NCI-H1694 (cell line): Measurements from ENCODE around the gene HSF2.
A peak's percentile ranks its signal among the peaks of the same experiment; 100 is the strongest.
"Not testable (repeated sequence)": the region's sequence is repeated elsewhere in the genome, so short reads cannot be mapped to it uniquely, and the experiment has no call there.

Experiments
- DNase-seq: peaks from one replicate; lab custom pipeline; 2025; lab: John Stamatoyannopoulos, UW

Gene HSF2

DNA sequence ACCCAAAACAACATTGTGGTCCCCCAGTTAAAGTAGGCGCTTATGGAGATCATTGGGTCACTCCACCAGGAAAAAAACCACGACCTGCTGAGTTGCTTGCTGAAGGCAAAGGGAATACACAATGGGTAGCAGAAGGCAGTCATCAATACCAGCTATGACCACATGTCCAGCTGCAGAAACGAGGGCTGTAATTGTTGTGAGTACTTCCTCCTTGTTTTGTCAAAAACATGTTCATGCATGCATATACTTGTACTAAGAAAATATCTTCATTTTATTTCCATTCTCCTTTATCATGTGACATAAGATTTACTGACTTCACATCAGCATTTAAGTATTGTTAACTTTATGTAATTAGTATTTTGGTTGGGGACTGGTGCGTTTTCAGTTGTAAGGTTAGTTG lies 55.2 kb downstream of the HSF2 start:
- DNase-seq = no peak

- DNase-seq = not testable (repeated sequence)
These were observed 55.7 kb downstream of the HSF2 start for GRCh38 chr6:122455116-122455515.

GRCh38 chr6:122458087-122458486 lies 58.6 kb downstream of the HSF2 start:
- DNase-seq = no peak

- DNase-seq = no peak
These were observed 59.8 kb downstream of the HSF2 start for GRCh38 chr6:122459240-122459639.

DNA sequence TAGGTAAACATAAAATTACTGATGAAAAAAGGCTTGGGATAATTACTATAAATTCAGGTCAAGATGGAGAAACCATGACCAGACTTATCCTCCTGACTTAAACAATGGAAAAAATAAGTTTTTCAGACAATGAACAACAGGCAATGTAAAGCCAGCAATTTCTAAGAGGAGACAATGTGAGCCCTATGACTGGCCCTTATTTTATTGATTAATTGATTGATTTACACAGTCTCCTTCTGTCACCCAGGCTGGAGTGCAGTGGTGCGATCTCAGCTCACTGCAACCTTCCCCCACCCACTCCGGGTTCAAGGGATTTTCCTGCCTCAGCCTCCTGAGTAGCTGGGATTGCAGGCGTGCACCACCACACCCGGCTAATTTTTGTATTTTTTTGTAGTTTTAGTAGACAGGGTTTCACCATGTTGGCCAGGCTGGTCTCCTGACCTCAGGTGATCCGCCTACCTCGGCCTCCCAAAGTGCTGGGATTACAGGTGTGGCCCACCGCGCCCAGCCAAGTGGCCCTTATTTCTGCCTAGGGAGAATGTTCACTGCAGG lies 60.5 kb downstream of the HSF2 start:
- not testable (repeated sequence) for DNase-seq

DNA sequence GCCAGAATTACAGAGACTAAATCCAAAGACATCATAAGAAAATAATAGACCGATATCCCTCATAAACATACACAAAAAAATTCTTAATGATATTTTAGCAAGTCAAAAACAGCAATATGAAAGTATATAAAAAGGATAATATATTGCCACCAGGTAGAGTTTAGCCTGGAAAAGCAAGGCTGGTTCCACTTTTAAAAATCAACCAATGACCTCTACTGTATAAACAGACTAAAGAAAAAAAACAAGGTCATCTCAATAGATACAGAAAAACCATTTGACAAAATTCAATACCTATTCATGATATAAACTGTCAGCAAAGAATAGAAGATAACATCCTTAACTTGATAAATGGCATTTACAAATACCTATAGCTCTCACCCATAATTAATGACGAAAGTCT lies 62.4 kb downstream of the HSF2 start:
- DNase-seq = no peak

DNA sequence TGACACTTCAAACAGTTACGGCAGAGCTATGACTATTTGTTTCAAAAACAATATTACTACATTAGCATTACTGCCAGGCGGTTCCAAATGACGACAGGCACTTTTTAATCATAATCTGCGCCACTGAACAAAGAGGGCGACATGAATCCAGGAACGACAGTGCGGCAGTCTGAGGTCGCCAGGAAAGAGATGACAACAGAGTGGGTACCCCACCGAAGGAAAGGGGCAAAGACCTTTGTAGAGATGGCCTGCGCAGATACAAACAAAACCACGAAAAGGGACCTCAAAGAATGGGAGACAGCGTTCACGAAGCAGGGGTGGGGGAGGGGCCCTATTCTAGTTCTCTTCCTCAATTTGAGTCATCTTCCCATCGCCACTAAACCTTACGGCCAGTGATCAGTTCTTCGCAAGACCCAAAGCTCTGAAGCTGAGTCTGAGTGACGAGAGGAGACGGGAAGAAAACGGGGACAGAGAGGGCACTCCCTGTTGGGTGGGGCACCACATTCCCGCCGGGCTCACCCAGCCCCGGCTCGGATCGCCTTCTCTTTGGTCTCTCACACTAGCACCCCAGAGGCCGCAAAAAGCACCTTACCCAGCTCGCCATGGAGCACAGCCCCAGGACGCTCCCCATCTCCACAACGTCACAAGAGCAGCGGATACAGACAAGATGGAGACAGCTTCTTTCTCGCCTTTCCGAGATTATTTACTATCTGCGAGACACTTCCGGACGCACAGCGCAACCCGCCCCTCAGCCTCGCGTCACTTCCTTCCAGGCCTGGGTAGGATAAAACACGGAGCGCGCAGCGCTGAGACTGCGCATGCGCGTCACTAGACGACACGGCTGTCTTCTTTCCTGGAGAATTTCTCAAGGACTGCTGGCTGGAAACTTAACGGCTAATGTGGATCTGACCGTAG lies 71.9 kb downstream of the HSF2 start, which contains the start of gene SERINC1:
TSS of gene SERINC1 (minus strand) at position 701 of the 915 bp plus-strand sequence. CDS start at position 631, 70 bp downstream.
- DNase-seq = peak; percentile 92

GRCh38 chr6:122472022-122472340 lies 72.5 kb downstream of the HSF2 start:
- no peak for DNase-seq

- peak; percentile 16 for DNase-seq
These were observed 76.7 kb downstream of the HSF2 start for GRCh38 chr6:122476131-122476530.

GRCh38 chr6:122482750-122483080 lies 83.3 kb downstream of the HSF2 start:
- DNase-seq = no peak
